ENCODE data around the gene PLIN5. TPM values are rescaled to one million over a fixed set of nuclear protein-coding genes. Genes with fewer than 3 reads are reported as not detected.

PLIN5 gene
- total RNA-seq, 1 experiment from 2014 or later = 8.1 TPM

DNA sequence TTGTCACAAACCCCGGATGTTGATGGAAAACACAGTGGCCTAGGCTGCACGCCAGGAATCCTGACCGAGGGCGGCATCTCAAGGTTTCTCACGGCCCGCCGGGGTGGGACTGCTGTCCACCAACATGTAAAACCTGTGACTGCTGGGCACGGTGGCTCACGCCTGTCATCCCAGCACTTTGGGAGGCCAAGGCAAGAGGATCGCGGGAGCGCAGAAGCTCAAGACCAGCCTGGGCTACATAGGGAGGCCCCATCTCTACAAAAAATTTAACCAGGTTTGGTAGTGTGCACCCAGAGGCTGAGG, 27.9 kb downstream of the PLIN5 start:
- no TSS peak for BruUV-seq (replicated peaks)
- intact Hi-C loops (cut with micrococcal nuclease) = no loop called here

GRCh38 chr19:4506449-4507149, 28.4 kb downstream of the PLIN5 start:
- H3K4me2 ChIP-seq (ENCODE audit: low read length) = peak overlapping the region; percentile 33; the same call in 1 of the 2 replicates
- no peaks in the 10 kb centered on the region for H3K9me3 ChIP-seq (ENCODE audit: control insufficient read depth in 1 of 2, insufficient read depth in 1 of 2, low read depth in 1 of 2, low read length in 2 of 2)
- no peaks in the 10 kb centered on the region for H3K27me3 ChIP-seq (ENCODE audit: insufficient read depth, low read length)
- POLR2A ChIA-PET = no interaction called here
- CTCF ChIA-PET = interaction anchor here (0.6 kb wide), 1 partner anchor 19 kb away, joined by 3 read pairs; no protein-coding TSS in a partner anchor
- no peak overlapping the region for H2AFZ ChIP-seq (ENCODE audit: low read depth, low read length, poor library complexity, severe bottlenecking)
- H3K27ac ChIP-seq (ENCODE audit: low read depth, low read length) = no peak overlapping the region
- no peaks in the 10 kb centered on the region for H3K9me2 ChIP-seq (ENCODE audit: insufficient read depth)
- H3K79me2 ChIP-seq (ENCODE audit: insufficient read depth, low read length) = no peaks in the 10 kb centered on the region
- no peaks in the 10 kb centered on the region for H4K20me1 ChIP-seq (ENCODE audit: insufficient read depth)
- intact Hi-C loops (cut with micrococcal nuclease) = no loop called here
- no peak overlapping the region for H3K4me3 ChIP-seq (replicated peaks in 1 of 2; ENCODE audit: low read depth in 1 of 2, low read length in 2 of 2)
- RAD21 ChIA-PET (ENCODE audit: low non-redundant PET in 1 of 2, low total read pairs in 2 of 2, uncharacterized antibody in 2 of 2, unreplicated experiment in 2 of 2) = no interaction called here
- H3K9ac ChIP-seq (ENCODE audit: low read length) = no peak overlapping the region
- BruUV-seq (replicated peaks) = no TSS peak
- ATAC-seq = peak; percentile 51
- H3K36me3 ChIP-seq (ENCODE audit: control insufficient read depth in 1 of 2, insufficient read depth in 2 of 2, low read length in 2 of 2) = no peaks in the 10 kb centered on the region; a peak in 1 of 4 replicates
- TF ChIP-seq CTCF (IDR thresholded peaks at IDR 0.05 in 2 of 3, conservative IDR thresholded peaks at IDR 0.05 in 1 of 3; ENCODE audit: borderline replicate concordance in 1 of 3, insufficient read depth in 1 of 3, low read depth in 2 of 3, low read length in 2 of 3) = peak in 1 of 3 experiments; percentile 14; a peak in 1 of 6 replicates
- no peak for TF ChIP-seq SRF (IDR thresholded peaks at IDR 0.05; ENCODE audit: low read depth)
- TF ChIP-seq POLR2AphosphoS5 (IDR thresholded peaks at IDR 0.05; ENCODE audit: low read depth, low read length) = 0 out of 2 replicates have a peak, but pooled peaks have one; percentile 9
- no peak for DNase-seq (ENCODE audit: low read depth, low spot score)
- peaks cover 0 to 11% of the 10 kb centered on the region in 2 experiments; a peak in 2 of 4 replicates for H3K4me1 ChIP-seq (ENCODE audit: control insufficient read depth in 1 of 2, insufficient read depth in 2 of 2, low read length in 2 of 2)

More for the DNA sequence above, 27.9 kb downstream of the PLIN5 start:
- H3K9me3 ChIP-seq (ENCODE audit: control insufficient read depth in 1 of 2, insufficient read depth in 1 of 2, low read depth in 1 of 2, low read length in 2 of 2) = no peaks in the 10 kb centered on the region
- H3K4me1 ChIP-seq (ENCODE audit: control insufficient read depth in 1 of 2, insufficient read depth in 2 of 2, low read length in 2 of 2) = peaks cover 0 to 11% of the 10 kb centered on the region in 2 experiments; a peak in 2 of 4 replicates
- no peak overlapping the region for H3K27ac ChIP-seq (ENCODE audit: low read depth, low read length)
- no peak overlapping the region for H2AFZ ChIP-seq (ENCODE audit: low read depth, low read length, poor library complexity, severe bottlenecking)
- no peaks in the 10 kb centered on the region for H3K27me3 ChIP-seq (ENCODE audit: insufficient read depth, low read length)
- H3K9ac ChIP-seq (ENCODE audit: low read length) = no peak overlapping the region
- no peaks in the 10 kb centered on the region; a peak in 1 of 4 replicates for H3K36me3 ChIP-seq (ENCODE audit: control insufficient read depth in 1 of 2, insufficient read depth in 2 of 2, low read length in 2 of 2)
- no peak for TF ChIP-seq EZH2phosphoT487 (IDR thresholded peaks at IDR 0.05; ENCODE audit: borderline replicate concordance)
- TF ChIP-seq SRF (IDR thresholded peaks at IDR 0.05; ENCODE audit: low read depth) = no peak
- TF ChIP-seq MAX (IDR thresholded peaks at IDR 0.05) = no peak
- TF ChIP-seq FOSL1 (IDR thresholded peaks at IDR 0.05; ENCODE audit: low read depth) = no peak
- TF ChIP-seq ATF3 (IDR thresholded peaks at IDR 0.05) = no peak
- no peak for TF ChIP-seq CEBPB (IDR thresholded peaks at IDR 0.05; ENCODE audit: low read depth)
- no peak for TF ChIP-seq ZNF274 (IDR thresholded peaks at IDR 0.05; ENCODE audit: low read depth, low read length)
- ChIA-PET RAD21 (ENCODE audit: low non-redundant PET in 1 of 2, low total read pairs in 2 of 2, uncharacterized antibody in 2 of 2, unreplicated experiment in 2 of 2) (no interaction called here), POLR2A (no interaction called here), CTCF (interaction anchor here (0.6 to 2.8 kb wide), 2 partner anchors 16 to 18 kb away, joined by 3 to 12 read pairs; no protein-coding TSS in a partner anchor)
- DNase-seq (ENCODE audit: low read depth, low spot score) (no peak), ATAC-seq (no peak)
- H3K9me2 ChIP-seq (ENCODE audit: insufficient read depth) = no peaks in the 10 kb centered on the region
- no peak overlapping the region for H3K4me2 ChIP-seq (ENCODE audit: low read length)
- no peak overlapping the region for H3K4me3 ChIP-seq (replicated peaks in 1 of 2; ENCODE audit: low read depth in 1 of 2, low read length in 2 of 2)
- H4K20me1 ChIP-seq (ENCODE audit: insufficient read depth) = no peaks in the 10 kb centered on the region
- no peaks in the 10 kb centered on the region for H3K79me2 ChIP-seq (ENCODE audit: insufficient read depth, low read length)

Measured in HCT116 (cell line).